Measurements from ENCODE around the gene LRP2.

The LRP2 gene

GRCh38 chr2:169104848-169105247, 257.5 kb downstream of the LRP2 start:
- H3K4me2 ChIP-seq (ENCODE audit: insufficient read depth, low read length, poor library complexity, severe bottlenecking), result no peak overlapping the region
- H3K18ac ChIP-seq (ENCODE audit: low read length), result no peak overlapping the region
- H3K36me3 ChIP-seq (replicated peaks in 1 of 2; ENCODE audit: control insufficient read depth in 2 of 2, insufficient read depth in 2 of 2, low read length in 2 of 2), result no peaks in the 10 kb centered on the region
- H3K14ac ChIP-seq (ENCODE audit: low read length), result no peak overlapping the region
- H2AK5ac ChIP-seq (ENCODE audit: low read depth, low read length), result no peak overlapping the region
- H4K91ac ChIP-seq (ENCODE audit: low read depth, low read length, poor library complexity), result no peak overlapping the region
- H2BK5ac ChIP-seq (ENCODE audit: low read length), result no peak overlapping the region
- H3K4me3 ChIP-seq (ENCODE audit: low read length in 2 of 2), result no peak overlapping the region
- no peaks in the 10 kb centered on the region for H3K79me1 ChIP-seq (ENCODE audit: low read depth, low read length)
- H3K27me3 ChIP-seq (ENCODE audit: control insufficient read depth in 3 of 3, insufficient read depth in 3 of 3, low read depth in 1 of 3, low read length in 3 of 3), result peaks cover 2 to 51% (median 2%) of the 10 kb centered on the region in 3 experiments
- no peaks in the 10 kb centered on the region for H3K4me1 ChIP-seq (ENCODE audit: control insufficient read depth in 2 of 2, insufficient read depth in 1 of 2, low read depth in 1 of 2, low read length in 2 of 2)
- H2BK12ac ChIP-seq (ENCODE audit: low read length), result no peak overlapping the region
- H3K9ac ChIP-seq (ENCODE audit: low read depth, low read length, poor library complexity), result no peak overlapping the region
- H3K27ac ChIP-seq (replicated peaks; ENCODE audit: low read length), result no peak overlapping the region
- H3K9me3 ChIP-seq (replicated peaks in 1 of 2; ENCODE audit: control insufficient read depth in 2 of 2, insufficient read depth in 1 of 2, low read depth in 1 of 2, low read length in 2 of 2), result peaks cover 0 to 2% of the 10 kb centered on the region in 2 donors
- no peak overlapping the region for H2BK15ac ChIP-seq (ENCODE audit: low read length)
- no CpG with 5 or more reads among the region's 1 CpG for WGBS, 2 donors (ENCODE audit: extremely low coverage in 2 of 2, insufficient read length in 2 of 2, insufficient replicate concordance in 1 of 2)
- H3K23ac ChIP-seq (ENCODE audit: low read depth, low read length, poor library complexity), result no peak overlapping the region
- no peak overlapping the region for H4K8ac ChIP-seq (ENCODE audit: low read depth, low read length)
- no peak overlapping the region for H3K4ac ChIP-seq (ENCODE audit: low read length)
- H2AFZ ChIP-seq (ENCODE audit: low read length), result no peak overlapping the region
- no peak for DNase-seq (ENCODE audit: low spot score)
- no peak overlapping the region for H2BK120ac ChIP-seq (ENCODE audit: low read depth, low read length)

GRCh38 chr2:169095621-169096105, 266.7 kb downstream of the LRP2 start:
- no CpG with 5 or more reads among the region's 5 CpGs for WGBS, 2 donors (ENCODE audit: extremely low coverage in 2 of 2, insufficient read length in 2 of 2, insufficient replicate concordance in 1 of 2)

GRCh38 chr2:169094676-169095075, 267.7 kb downstream of the LRP2 start:
- Histone ChIP-seq H3K18ac (ENCODE audit: low read length) (no peak overlapping the region), H2BK15ac (ENCODE audit: low read length) (no peak overlapping the region), H3K27me3 (ENCODE audit: control insufficient read depth in 3 of 3, insufficient read depth in 3 of 3, low read depth in 1 of 3, low read length in 3 of 3) (peaks cover 0 to 11% (median 0%) of the 10 kb centered on the region in 3 experiments), H3K36me3 (replicated peaks in 1 of 2; ENCODE audit: control insufficient read depth in 2 of 2, insufficient read depth in 2 of 2, low read length in 2 of 2) (no peaks in the 10 kb centered on the region), H3K27ac (replicated peaks; ENCODE audit: low read length) (no peak overlapping the region), H3K79me1 (ENCODE audit: low read depth, low read length) (no peaks in the 10 kb centered on the region), H4K91ac (ENCODE audit: low read depth, low read length, poor library complexity) (no peak overlapping the region), H3K4me2 (ENCODE audit: insufficient read depth, low read length, poor library complexity, severe bottlenecking) (no peak overlapping the region), H3K4ac (ENCODE audit: low read length) (no peak overlapping the region), H3K23ac (ENCODE audit: low read depth, low read length, poor library complexity) (no peak overlapping the region), H4K8ac (ENCODE audit: low read depth, low read length) (no peak overlapping the region), H3K14ac (ENCODE audit: low read length) (no peak overlapping the region), H2BK12ac (ENCODE audit: low read length) (no peak overlapping the region), H3K9me3 (replicated peaks in 1 of 2; ENCODE audit: control insufficient read depth in 2 of 2, insufficient read depth in 1 of 2, low read depth in 1 of 2, low read length in 2 of 2) (no peaks in the 10 kb centered on the region), H3K4me3 (ENCODE audit: low read length in 2 of 2) (no peak overlapping the region), H2AK5ac (ENCODE audit: low read depth, low read length) (no peak overlapping the region), H3K9ac (ENCODE audit: low read depth, low read length, poor library complexity) (no peak overlapping the region), H2BK120ac (ENCODE audit: low read depth, low read length) (no peak overlapping the region), H2AFZ (ENCODE audit: low read length) (no peak overlapping the region), H3K4me1 (ENCODE audit: control insufficient read depth in 2 of 2, insufficient read depth in 1 of 2, low read depth in 1 of 2, low read length in 2 of 2) (no peaks in the 10 kb centered on the region), H2BK5ac (ENCODE audit: low read length) (no peak overlapping the region)
- no peak for DNase-seq (ENCODE audit: low spot score)
- WGBS, 2 donors (ENCODE audit: extremely low coverage in 2 of 2, insufficient read length in 2 of 2, insufficient replicate concordance in 1 of 2), result no CpG with 5 or more reads among the region's 1 CpG

More at GRCh38 chr2:169095621-169096105, 266.7 kb downstream of the LRP2 start:
- no peak overlapping the region for H3K4me2 ChIP-seq (ENCODE audit: insufficient read depth, low read length, poor library complexity, severe bottlenecking)
- H2BK5ac ChIP-seq (ENCODE audit: low read length), result no peak overlapping the region
- no peaks in the 10 kb centered on the region for H3K4me1 ChIP-seq (ENCODE audit: control insufficient read depth in 2 of 2, insufficient read depth in 1 of 2, low read depth in 1 of 2, low read length in 2 of 2)
- no peak overlapping the region for H2BK120ac ChIP-seq (ENCODE audit: low read depth, low read length)
- H4K8ac ChIP-seq (ENCODE audit: low read depth, low read length), result no peak overlapping the region
- H3K27me3 ChIP-seq (ENCODE audit: control insufficient read depth in 3 of 3, insufficient read depth in 3 of 3, low read depth in 1 of 3, low read length in 3 of 3), result peaks cover 0 to 8% (median 0%) of the 10 kb centered on the region in 3 experiments
- H4K91ac ChIP-seq (ENCODE audit: low read depth, low read length, poor library complexity), result no peak overlapping the region
- no peak overlapping the region for H2BK12ac ChIP-seq (ENCODE audit: low read length)
- H2BK15ac ChIP-seq (ENCODE audit: low read length), result no peak overlapping the region
- H3K27ac ChIP-seq (replicated peaks; ENCODE audit: low read length), result no peak overlapping the region
- H3K4me3 ChIP-seq (ENCODE audit: low read length in 2 of 2), result no peak overlapping the region
- no peaks in the 10 kb centered on the region for H3K36me3 ChIP-seq (replicated peaks in 1 of 2; ENCODE audit: control insufficient read depth in 2 of 2, insufficient read depth in 2 of 2, low read length in 2 of 2)
- no peak overlapping the region for H3K23ac ChIP-seq (ENCODE audit: low read depth, low read length, poor library complexity)
- H3K14ac ChIP-seq (ENCODE audit: low read length), result no peak overlapping the region
- H3K9me3 ChIP-seq (replicated peaks in 1 of 2; ENCODE audit: control insufficient read depth in 2 of 2, insufficient read depth in 1 of 2, low read depth in 1 of 2, low read length in 2 of 2), result no peaks in the 10 kb centered on the region
- no peak overlapping the region for H3K4ac ChIP-seq (ENCODE audit: low read length)
- no peak for DNase-seq (ENCODE audit: low spot score)
- no peak overlapping the region for H2AFZ ChIP-seq (ENCODE audit: low read length)
- H3K18ac ChIP-seq (ENCODE audit: low read length), result no peak overlapping the region
- no peaks in the 10 kb centered on the region for H3K79me1 ChIP-seq (ENCODE audit: low read depth, low read length)
- H3K9ac ChIP-seq (ENCODE audit: low read depth, low read length, poor library complexity), result no peak overlapping the region
- no peak overlapping the region for H2AK5ac ChIP-seq (ENCODE audit: low read depth, low read length)

- Histone ChIP-seq H2BK5ac (ENCODE audit: low read length) (no peak overlapping the region), H3K4ac (ENCODE audit: low read length) (no peak overlapping the region), H2BK120ac (ENCODE audit: low read depth, low read length) (no peak overlapping the region), H3K4me3 (ENCODE audit: low read length in 2 of 2) (no peak overlapping the region), H2AK5ac (ENCODE audit: low read depth, low read length) (no peak overlapping the region), H3K27ac (replicated peaks; ENCODE audit: low read length) (no peak overlapping the region), H2AFZ (ENCODE audit: low read length) (no peak overlapping the region), H3K4me1 (ENCODE audit: control insufficient read depth in 2 of 2, insufficient read depth in 1 of 2, low read depth in 1 of 2, low read length in 2 of 2) (no peaks in the 10 kb centered on the region), H3K27me3 (ENCODE audit: control insufficient read depth in 3 of 3, insufficient read depth in 3 of 3, low read depth in 1 of 3, low read length in 3 of 3) (peaks cover 0 to 16% (median 0%) of the 10 kb centered on the region in 3 experiments), H3K9me3 (replicated peaks in 1 of 2; ENCODE audit: control insufficient read depth in 2 of 2, insufficient read depth in 1 of 2, low read depth in 1 of 2, low read length in 2 of 2) (no peaks in the 10 kb centered on the region), H2BK12ac (ENCODE audit: low read length) (no peak overlapping the region), H3K36me3 (replicated peaks in 1 of 2; ENCODE audit: control insufficient read depth in 2 of 2, insufficient read depth in 2 of 2, low read length in 2 of 2) (no peaks in the 10 kb centered on the region), H2BK15ac (ENCODE audit: low read length) (no peak overlapping the region), H3K79me1 (ENCODE audit: low read depth, low read length) (no peaks in the 10 kb centered on the region), H3K4me2 (ENCODE audit: insufficient read depth, low read length, poor library complexity, severe bottlenecking) (no peak overlapping the region), H4K91ac (ENCODE audit: low read depth, low read length, poor library complexity) (no peak overlapping the region), H3K23ac (ENCODE audit: low read depth, low read length, poor library complexity) (no peak overlapping the region), H4K8ac (ENCODE audit: low read depth, low read length) (no peak overlapping the region), H3K9ac (ENCODE audit: low read depth, low read length, poor library complexity) (no peak overlapping the region), H3K14ac (ENCODE audit: low read length) (no peak overlapping the region), H3K18ac (ENCODE audit: low read length) (no peak overlapping the region)
- DNase-seq (ENCODE audit: low spot score), result no peak
- no CpG with 5 or more reads among the region's 2 CpGs for WGBS, 2 donors (ENCODE audit: extremely low coverage in 2 of 2, insufficient read length in 2 of 2, insufficient replicate concordance in 1 of 2)
These were observed 268.8 kb downstream of the LRP2 start for GRCh38 chr2:169093535-169093934.

Measured in neuronal stem cell (in vitro differentiated cells).